ENCODE measurements around the gene SRSF1.

SRSF1 gene

DNA sequence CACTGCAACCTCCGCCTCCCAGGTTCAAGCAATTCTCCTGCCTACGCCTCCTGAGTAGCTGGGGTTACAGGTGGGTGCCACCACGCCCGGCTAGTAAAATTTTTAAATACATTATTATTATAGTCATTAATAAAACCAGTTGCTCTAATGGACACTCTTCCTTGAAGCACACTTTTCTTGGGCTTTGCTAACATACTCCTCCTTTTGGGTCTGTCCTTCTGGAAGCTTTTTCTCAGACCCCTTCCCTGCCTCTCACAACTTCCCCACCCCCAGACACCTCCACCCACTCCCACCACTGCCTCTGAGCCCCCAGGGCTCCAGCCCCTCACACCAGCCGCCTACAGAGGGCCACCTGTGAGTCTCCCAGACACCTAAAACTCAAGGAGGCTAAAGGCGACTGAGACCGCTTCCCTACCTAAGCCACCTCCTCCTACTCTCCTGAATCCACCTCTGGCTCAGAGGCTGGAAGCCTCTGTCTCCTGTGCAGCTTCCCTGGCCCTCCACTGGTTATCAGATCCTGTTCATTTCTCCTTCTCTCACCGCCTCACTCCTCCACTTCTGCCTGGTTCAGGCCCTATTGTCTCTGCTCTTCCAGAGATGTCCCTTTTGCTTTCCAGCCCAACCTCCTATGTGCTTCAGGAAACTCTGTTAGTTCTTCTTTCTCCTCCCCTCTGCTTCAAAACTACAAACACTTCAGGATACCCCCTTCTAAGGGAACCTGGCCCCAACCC is 49.8 kb downstream of the SRSF1 start:
- Histone ChIP-seq H3K9ac (ENCODE audit: low read depth, low read length) (no peak overlapping the region), H3K4me2 (ENCODE audit: insufficient read depth, low read length) (no peak overlapping the region), H3K27me3 (ENCODE audit: insufficient read depth, low read length, poor library complexity) (peaks cover 63% of the 10 kb centered on the region), H3K4me1 (ENCODE audit: insufficient read depth, low read length) (peaks cover 19% of the 10 kb centered on the region), H2AFZ (ENCODE audit: low read depth, low read length) (no peak overlapping the region), H3K4me3 (ENCODE audit: low read depth in 1 of 2, low read length in 2 of 2) (no peak overlapping the region), H4K20me1 (ENCODE audit: insufficient read depth, low read length) (peaks cover 28% of the 10 kb centered on the region), H3K9me3 (ENCODE audit: insufficient read depth, low read length, severe bottlenecking) (no peaks in the 10 kb centered on the region), H3K79me2 (ENCODE audit: insufficient read depth, low read length) (no peaks in the 10 kb centered on the region), H3K27ac (ENCODE audit: low read length) (no peak overlapping the region), H3K36me3 (ENCODE audit: insufficient read depth, low read length) (no peaks in the 10 kb centered on the region)
- DNase-seq (no peak), ATAC-seq (ENCODE audit: insufficient read depth, low read depth) (no peak)
- no peak for TF ChIP-seq EZH2 (IDR thresholded peaks at IDR 0.05; ENCODE audit: borderline replicate concordance, low read depth, low read length, severe bottlenecking)
- TF ChIP-seq, protein P1, sequence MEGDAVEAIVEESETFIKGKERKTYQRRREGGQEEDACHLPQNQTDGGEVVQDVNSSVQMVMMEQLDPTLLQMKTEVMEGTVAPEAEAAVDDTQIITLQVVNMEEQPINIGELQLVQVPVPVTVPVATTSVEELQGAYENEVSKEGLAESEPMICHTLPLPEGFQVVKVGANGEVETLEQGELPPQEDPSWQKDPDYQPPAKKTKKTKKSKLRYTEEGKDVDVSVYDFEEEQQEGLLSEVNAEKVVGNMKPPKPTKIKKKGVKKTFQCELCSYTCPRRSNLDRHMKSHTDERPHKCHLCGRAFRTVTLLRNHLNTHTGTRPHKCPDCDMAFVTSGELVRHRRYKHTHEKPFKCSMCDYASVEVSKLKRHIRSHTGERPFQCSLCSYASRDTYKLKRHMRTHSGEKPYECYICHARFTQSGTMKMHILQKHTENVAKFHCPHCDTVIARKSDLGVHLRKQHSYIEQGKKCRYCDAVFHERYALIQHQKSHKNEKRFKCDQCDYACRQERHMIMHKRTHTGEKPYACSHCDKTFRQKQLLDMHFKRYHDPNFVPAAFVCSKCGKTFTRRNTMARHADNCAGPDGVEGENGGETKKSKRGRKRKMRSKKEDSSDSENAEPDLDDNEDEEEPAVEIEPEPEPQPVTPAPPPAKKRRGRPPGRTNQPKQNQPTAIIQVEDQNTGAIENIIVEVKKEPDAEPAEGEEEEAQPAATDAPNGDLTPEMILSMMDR (IDR thresholded peaks at IDR 0.05; ENCODE audit: borderline replicate concordance, extremely low read depth, low read length, poor library complexity, severe bottlenecking) = no peak

DNA sequence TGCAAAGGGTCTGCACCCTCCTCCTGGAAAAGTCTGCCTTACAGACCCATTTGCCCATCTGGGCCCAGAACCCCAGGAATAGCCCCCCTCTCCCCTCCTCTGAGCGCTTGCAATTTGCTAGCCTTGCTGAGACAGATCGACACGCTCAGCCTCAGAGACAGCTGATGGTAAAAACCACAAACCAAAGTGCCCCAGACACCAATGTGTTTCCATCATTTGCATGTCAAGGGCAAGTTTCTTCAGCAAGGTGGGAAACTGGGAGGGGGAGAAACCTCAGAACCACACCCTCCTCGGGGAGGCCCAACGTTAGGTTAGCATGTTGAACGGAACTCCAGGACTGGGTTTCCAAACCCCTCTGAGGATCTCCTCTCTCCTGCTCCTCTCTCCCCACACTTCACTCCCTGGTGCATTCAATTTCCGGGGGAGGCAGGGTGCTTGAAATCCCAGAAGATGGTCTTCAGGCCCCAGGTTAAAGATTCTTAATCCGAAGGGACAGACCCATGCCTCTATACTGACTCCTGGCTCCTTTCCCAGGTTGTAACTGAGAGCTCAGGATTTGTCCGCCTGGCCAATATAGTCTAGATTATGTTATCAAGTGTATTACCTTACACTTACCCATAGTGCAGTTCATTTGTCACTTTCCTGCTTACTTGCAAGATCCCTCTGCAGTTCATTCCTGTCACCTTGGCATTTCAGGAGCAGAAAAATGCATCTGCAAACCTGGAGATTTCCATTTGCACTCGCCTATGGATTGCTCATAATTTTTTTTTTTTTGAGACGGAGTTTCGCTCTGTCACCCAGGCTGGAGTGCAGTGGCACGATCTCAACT is 50.5 kb downstream of the SRSF1 start:
- Histone ChIP-seq H4K20me1 (ENCODE audit: insufficient read depth, low read length) (peaks cover 30% of the 10 kb centered on the region), H3K79me2 (ENCODE audit: insufficient read depth, low read length) (no peaks in the 10 kb centered on the region), H3K27me3 (ENCODE audit: insufficient read depth, low read length, poor library complexity) (peaks cover 61% of the 10 kb centered on the region), H2AFZ (ENCODE audit: low read depth, low read length) (no peak overlapping the region), H3K4me3 (ENCODE audit: low read depth in 1 of 2, low read length in 2 of 2) (no peak overlapping the region), H3K4me2 (ENCODE audit: insufficient read depth, low read length) (peak overlapping the region; percentile 64; the same call in 1 of the 2 replicates), H3K9ac (ENCODE audit: low read depth, low read length) (no peak overlapping the region), H3K4me1 (ENCODE audit: insufficient read depth, low read length) (peaks cover 19% of the 10 kb centered on the region), H3K27ac (ENCODE audit: low read length) (no peak overlapping the region), H3K36me3 (ENCODE audit: insufficient read depth, low read length) (no peaks in the 10 kb centered on the region), H3K9me3 (ENCODE audit: insufficient read depth, low read length, severe bottlenecking) (no peaks in the 10 kb centered on the region)
- ATAC-seq (ENCODE audit: insufficient read depth, low read depth) (peak; percentile 84), DNase-seq (peak; percentile 71)
- no peak for TF ChIP-seq EZH2 (IDR thresholded peaks at IDR 0.05; ENCODE audit: borderline replicate concordance, low read depth, low read length, severe bottlenecking)
- TF ChIP-seq, protein P1 (IDR thresholded peaks at IDR 0.05; ENCODE audit: borderline replicate concordance, extremely low read depth, low read length, poor library complexity, severe bottlenecking) = no peak

DNA sequence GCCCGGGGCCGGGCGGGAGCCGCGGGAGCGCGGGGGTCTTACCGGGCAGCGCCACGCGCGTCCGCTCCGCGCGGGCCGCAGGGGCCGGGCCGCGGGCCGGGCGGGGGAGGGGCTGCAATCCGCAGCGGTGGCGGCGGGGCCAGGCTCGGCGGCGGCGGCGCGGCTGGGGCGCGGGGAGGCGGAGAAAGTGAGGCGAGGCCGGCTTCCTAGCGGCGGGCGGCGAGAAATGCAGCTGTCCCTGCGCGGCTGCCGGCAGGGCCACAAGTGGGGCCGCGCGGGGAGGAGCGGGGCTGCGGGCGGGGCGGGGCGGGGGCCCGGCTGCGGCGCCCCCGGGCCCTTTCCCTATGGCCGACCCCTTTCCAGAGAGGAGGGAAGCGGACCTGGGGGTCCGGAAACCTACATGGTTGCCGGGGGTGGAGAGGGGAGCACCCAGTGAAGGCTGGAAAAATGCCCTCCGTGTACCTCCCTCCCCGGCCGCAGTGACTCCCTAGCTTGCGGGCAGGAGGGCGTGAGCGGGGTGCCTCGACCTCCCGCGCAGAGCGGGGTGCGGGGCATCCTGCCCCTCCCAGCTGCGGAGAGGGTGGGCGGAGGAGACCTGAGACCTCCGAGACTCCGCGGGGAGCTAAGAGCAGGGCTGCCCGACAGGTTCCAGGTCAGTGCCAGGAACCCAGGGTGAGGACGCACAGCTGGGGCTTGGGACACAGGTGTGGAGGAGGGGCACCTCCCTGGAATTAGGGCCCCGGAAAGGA is 51.7 kb downstream of the SRSF1 start, which contains the start of gene CUEDC1:
CUEDC1 (minus strand) TSS at position 230 of the 749 bp plus-strand sequence. CDS start 69,848 bp downstream, outside the sequence.
- Histone ChIP-seq H3K9ac (ENCODE audit: low read depth, low read length) (peak within 1 kb of the TSS; percentile 15; the same call in 1 of the 2 replicates), H2AFZ (ENCODE audit: low read depth, low read length) (no peak within 1 kb of the TSS)

More for the DNA sequence above, 51.7 kb downstream of the SRSF1 start, which contains the start of gene CUEDC1:
- H3K27ac ChIP-seq (ENCODE audit: low read length) = no peak within 1 kb of the TSS
- no peaks in the 10 kb centered on the region for H3K79me2 ChIP-seq (ENCODE audit: insufficient read depth, low read length)
- peaks cover 30% of the 10 kb centered on the region for H4K20me1 ChIP-seq (ENCODE audit: insufficient read depth, low read length)
- peak within 1 kb of the TSS; percentile 64 for H3K4me2 ChIP-seq (ENCODE audit: insufficient read depth, low read length)
- TF ChIP-seq, protein P1 (IDR thresholded peaks at IDR 0.05; ENCODE audit: borderline replicate concordance, extremely low read depth, low read length, poor library complexity, severe bottlenecking) = peak; percentile 36
- peak; percentile 88 for TF ChIP-seq EZH2 (IDR thresholded peaks at IDR 0.05; ENCODE audit: borderline replicate concordance, low read depth, low read length, severe bottlenecking)
- peaks cover 19% of the 10 kb centered on the region for H3K4me1 ChIP-seq (ENCODE audit: insufficient read depth, low read length)
- H3K4me3 ChIP-seq (ENCODE audit: low read depth in 1 of 2, low read length in 2 of 2) = peak within 1 kb of the TSS in 1 of 2 experiments; percentile 43; a peak in 2 of 4 replicates
- no peaks in the 10 kb centered on the region for H3K36me3 ChIP-seq (ENCODE audit: insufficient read depth, low read length)
- no peaks in the 10 kb centered on the region for H3K9me3 ChIP-seq (ENCODE audit: insufficient read depth, low read length, severe bottlenecking)
- DNase-seq (peak; percentile 66), ATAC-seq (ENCODE audit: insufficient read depth, low read depth) (peak; percentile 80)
- peaks cover 55% of the 10 kb centered on the region for H3K27me3 ChIP-seq (ENCODE audit: insufficient read depth, low read length, poor library complexity)

Measured in DND-41 (cell line).